Measurements from ENCODE around the gene SLC12A2.

SLC12A2 gene

DNA sequence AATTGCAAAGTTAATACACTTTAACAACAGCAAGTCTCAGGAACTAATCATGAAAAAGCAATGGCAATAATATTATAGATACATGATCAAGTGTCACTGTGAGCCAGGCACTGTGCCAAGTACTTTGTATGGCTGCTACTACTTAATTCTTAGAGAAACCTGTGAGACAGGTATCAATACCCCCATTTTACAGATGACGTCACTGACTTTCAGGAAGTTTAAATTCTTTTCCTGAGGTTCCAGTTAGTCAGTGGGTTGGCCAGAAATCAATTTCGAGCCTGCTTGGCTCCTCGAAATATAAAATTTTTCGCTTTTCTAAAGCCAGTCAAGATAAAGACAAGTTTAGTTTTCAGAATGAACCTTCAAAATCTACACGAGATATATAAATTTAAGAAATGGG, 130.3 kb downstream of the SLC12A2 start:
- H3K4me1 ChIP-seq (ENCODE audit: insufficient read depth, low read length): no peaks in the 10 kb centered on the region
- no peaks in the 10 kb centered on the region for H3K9me3 ChIP-seq (ENCODE audit: insufficient read depth, low read length, severe bottlenecking)
- H3K4me3 ChIP-seq (ENCODE audit: low read depth in 1 of 2, low read length in 2 of 2): no peak overlapping the region
- ATAC-seq (ENCODE audit: insufficient read depth, low read depth): no peak
- no peaks in the 10 kb centered on the region for H3K27me3 ChIP-seq (ENCODE audit: insufficient read depth, low read length, poor library complexity)
- TF ChIP-seq, protein P1, sequence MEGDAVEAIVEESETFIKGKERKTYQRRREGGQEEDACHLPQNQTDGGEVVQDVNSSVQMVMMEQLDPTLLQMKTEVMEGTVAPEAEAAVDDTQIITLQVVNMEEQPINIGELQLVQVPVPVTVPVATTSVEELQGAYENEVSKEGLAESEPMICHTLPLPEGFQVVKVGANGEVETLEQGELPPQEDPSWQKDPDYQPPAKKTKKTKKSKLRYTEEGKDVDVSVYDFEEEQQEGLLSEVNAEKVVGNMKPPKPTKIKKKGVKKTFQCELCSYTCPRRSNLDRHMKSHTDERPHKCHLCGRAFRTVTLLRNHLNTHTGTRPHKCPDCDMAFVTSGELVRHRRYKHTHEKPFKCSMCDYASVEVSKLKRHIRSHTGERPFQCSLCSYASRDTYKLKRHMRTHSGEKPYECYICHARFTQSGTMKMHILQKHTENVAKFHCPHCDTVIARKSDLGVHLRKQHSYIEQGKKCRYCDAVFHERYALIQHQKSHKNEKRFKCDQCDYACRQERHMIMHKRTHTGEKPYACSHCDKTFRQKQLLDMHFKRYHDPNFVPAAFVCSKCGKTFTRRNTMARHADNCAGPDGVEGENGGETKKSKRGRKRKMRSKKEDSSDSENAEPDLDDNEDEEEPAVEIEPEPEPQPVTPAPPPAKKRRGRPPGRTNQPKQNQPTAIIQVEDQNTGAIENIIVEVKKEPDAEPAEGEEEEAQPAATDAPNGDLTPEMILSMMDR (IDR thresholded peaks at IDR 0.05; ENCODE audit: borderline replicate concordance, extremely low read depth, low read length, poor library complexity, severe bottlenecking): no peak
- no peak for TF ChIP-seq EZH2 (IDR thresholded peaks at IDR 0.05; ENCODE audit: borderline replicate concordance, low read depth, low read length, severe bottlenecking)
- no peaks in the 10 kb centered on the region for H3K79me2 ChIP-seq (ENCODE audit: insufficient read depth, low read length)
- H2AFZ ChIP-seq (ENCODE audit: low read depth, low read length): no peak overlapping the region
- no peak overlapping the region for H3K4me2 ChIP-seq (ENCODE audit: insufficient read depth, low read length)
- no peaks in the 10 kb centered on the region for H3K36me3 ChIP-seq (ENCODE audit: insufficient read depth, low read length)
- H3K9ac ChIP-seq (ENCODE audit: low read depth, low read length): no peak overlapping the region
- H3K27ac ChIP-seq (ENCODE audit: low read length): no peak overlapping the region
- H4K20me1 ChIP-seq (ENCODE audit: insufficient read depth, low read length): no peaks in the 10 kb centered on the region
- DNase-seq: no peak

DNA sequence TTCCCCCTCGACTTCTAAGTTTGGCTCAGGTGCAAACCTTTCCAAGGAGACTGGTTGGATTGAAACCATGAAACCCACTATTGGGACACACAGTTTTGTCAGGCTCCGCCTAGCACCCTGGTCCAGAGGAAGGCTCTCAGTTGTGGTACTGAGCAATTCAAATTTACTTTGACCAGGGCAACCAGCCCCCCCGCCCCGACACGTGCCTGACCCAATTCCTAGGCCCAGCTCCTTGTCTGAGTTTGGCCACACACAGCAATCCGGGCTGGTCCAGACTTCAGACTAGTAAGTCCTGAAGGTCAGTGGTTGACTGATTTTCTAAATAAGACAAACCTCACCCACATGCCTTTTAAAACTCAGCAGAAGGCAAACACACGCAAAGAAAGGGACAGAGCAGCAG, 132.7 kb downstream of the SLC12A2 start:
- ATAC-seq (ENCODE audit: insufficient read depth, low read depth): no peak
- Histone ChIP-seq H2AFZ (ENCODE audit: low read depth, low read length) (no peak overlapping the region), H3K4me2 (ENCODE audit: insufficient read depth, low read length) (no peak overlapping the region), H3K27me3 (ENCODE audit: insufficient read depth, low read length, poor library complexity) (no peaks in the 10 kb centered on the region), H3K79me2 (ENCODE audit: insufficient read depth, low read length) (no peaks in the 10 kb centered on the region), H3K9me3 (ENCODE audit: insufficient read depth, low read length, severe bottlenecking) (no peaks in the 10 kb centered on the region), H3K9ac (ENCODE audit: low read depth, low read length) (no peak overlapping the region), H3K27ac (ENCODE audit: low read length) (no peak overlapping the region), H3K4me3 (ENCODE audit: low read depth in 1 of 2, low read length in 2 of 2) (no peak overlapping the region), H4K20me1 (ENCODE audit: insufficient read depth, low read length) (no peaks in the 10 kb centered on the region), H3K36me3 (ENCODE audit: insufficient read depth, low read length) (no peaks in the 10 kb centered on the region), H3K4me1 (ENCODE audit: insufficient read depth, low read length) (no peaks in the 10 kb centered on the region)
- no peak for DNase-seq
- TF ChIP-seq EZH2 (IDR thresholded peaks at IDR 0.05; ENCODE audit: borderline replicate concordance, low read depth, low read length, severe bottlenecking): no peak
- TF ChIP-seq, protein P1 (IDR thresholded peaks at IDR 0.05; ENCODE audit: borderline replicate concordance, extremely low read depth, low read length, poor library complexity, severe bottlenecking): no peak

- Histone ChIP-seq H3K4me3 (ENCODE audit: low read depth in 1 of 2, low read length in 2 of 2) (no peak overlapping the region), H3K27me3 (ENCODE audit: insufficient read depth, low read length, poor library complexity) (no peaks in the 10 kb centered on the region), H4K20me1 (ENCODE audit: insufficient read depth, low read length) (no peaks in the 10 kb centered on the region), H3K27ac (ENCODE audit: low read length) (no peak overlapping the region), H3K9me3 (ENCODE audit: insufficient read depth, low read length, severe bottlenecking) (no peaks in the 10 kb centered on the region), H3K79me2 (ENCODE audit: insufficient read depth, low read length) (no peaks in the 10 kb centered on the region), H3K36me3 (ENCODE audit: insufficient read depth, low read length) (no peaks in the 10 kb centered on the region), H3K4me1 (ENCODE audit: insufficient read depth, low read length) (no peaks in the 10 kb centered on the region), H3K9ac (ENCODE audit: low read depth, low read length) (no peak overlapping the region), H3K4me2 (ENCODE audit: insufficient read depth, low read length) (no peak overlapping the region), H2AFZ (ENCODE audit: low read depth, low read length) (no peak overlapping the region)
- no peak for DNase-seq
- no peak for ATAC-seq (ENCODE audit: insufficient read depth, low read depth)
- TF ChIP-seq EZH2 (IDR thresholded peaks at IDR 0.05; ENCODE audit: borderline replicate concordance, low read depth, low read length, severe bottlenecking): no peak
- TF ChIP-seq, protein P1 (IDR thresholded peaks at IDR 0.05; ENCODE audit: borderline replicate concordance, extremely low read depth, low read length, poor library complexity, severe bottlenecking): no peak
Observed at GRCh38 chr5:128216860-128217531, 133.4 kb downstream of the SLC12A2 start.
